Glutamatergic neuron (in vitro differentiated cells): ENCODE results near the gene GET4. TPM values are rescaled to one million over a fixed set of nuclear protein-coding genes. Genes with fewer than 3 reads are reported as not detected.
"Not testable (repeated sequence)": the region's sequence is repeated elsewhere in the genome, so short reads cannot be mapped to it uniquely, and the experiment has no call there.

Experiments used
- DNase-seq: peaks from one replicate; pipeline ENCODE4 v3.0.0; 2022
- H3K27ac Mint-ChIP-seq: one replicate; pipeline ENCODE4 v1.8.0; 2020; ENCODE audit warnings: mild to moderate bottlenecking, mixed read lengths, inconsistent platforms; ENCODE audit not compliant: unreplicated experiment
- H3K27me3 Mint-ChIP-seq: one replicate; pipeline ENCODE4 v1.8.0; 2020; ENCODE audit warnings: mild to moderate bottlenecking, moderate library complexity, mixed read lengths, inconsistent platforms; ENCODE audit not compliant: unreplicated experiment
- H3K36me3 Mint-ChIP-seq: one replicate; pipeline ENCODE4 v1.8.0; 2020; ENCODE audit warnings: mild to moderate bottlenecking, mixed read lengths, inconsistent platforms; ENCODE audit not compliant: unreplicated experiment
- H3K4me1 Mint-ChIP-seq: one replicate; pipeline ENCODE4 v1.8.0; 2020; ENCODE audit warnings: mild to moderate bottlenecking, low read depth, mixed read lengths, inconsistent platforms; ENCODE audit not compliant: unreplicated experiment
- H3K4me3 Mint-ChIP-seq: one replicate; pipeline ENCODE4 v1.8.0; 2020; ENCODE audit warnings: mild to moderate bottlenecking, mixed read lengths, inconsistent platforms; ENCODE audit not compliant: unreplicated experiment
- H3K9me3 Mint-ChIP-seq: one replicate; pipeline ENCODE4 v1.8.0; 2020; ENCODE audit warnings: mild to moderate bottlenecking, moderate library complexity, mixed read lengths, inconsistent platforms; ENCODE audit not compliant: unreplicated experiment
- total RNA-seq: library from RNA; stranded (reverse); fragmentation: NEBNext Ultra II Directional; extraction: Animal tissue kit (Norgen Biotek cat#: 25700); gene quantifications from one replicate; pipeline ENCODE4 v1.2.1, GENCODE V29; 2021; ENCODE audit not compliant: unreplicated experiment
- TF ChIP-seq, protein P1 (sequence below): fragments of 200-600 bp; sonication (generic); IDR thresholded peaks from one replicate; pipeline ENCODE4 v1.5.0; 2021; ENCODE audit not compliant: partially characterized antibody, unreplicated experiment

The GET4 gene
- total RNA-seq, 1 donor from 2014 or later, result 70.2 TPM

GRCh38 chr7:845091-845490 lies 31.3 kb upstream of the GET4 start:
- peak overlapping the region; percentile 54 for H3K27ac Mint-ChIP-seq
- no peak for DNase-seq
- peaks cover 23% of the 10 kb centered on the region for H3K4me1 Mint-ChIP-seq
- peaks cover 17% of the 10 kb centered on the region for H3K9me3 Mint-ChIP-seq
- no peak overlapping the region for H3K4me3 Mint-ChIP-seq
- H3K27me3 Mint-ChIP-seq, result peaks cover 16% of the 10 kb centered on the region
- peaks cover 18% of the 10 kb centered on the region for H3K36me3 Mint-ChIP-seq
- TF ChIP-seq, protein P1, sequence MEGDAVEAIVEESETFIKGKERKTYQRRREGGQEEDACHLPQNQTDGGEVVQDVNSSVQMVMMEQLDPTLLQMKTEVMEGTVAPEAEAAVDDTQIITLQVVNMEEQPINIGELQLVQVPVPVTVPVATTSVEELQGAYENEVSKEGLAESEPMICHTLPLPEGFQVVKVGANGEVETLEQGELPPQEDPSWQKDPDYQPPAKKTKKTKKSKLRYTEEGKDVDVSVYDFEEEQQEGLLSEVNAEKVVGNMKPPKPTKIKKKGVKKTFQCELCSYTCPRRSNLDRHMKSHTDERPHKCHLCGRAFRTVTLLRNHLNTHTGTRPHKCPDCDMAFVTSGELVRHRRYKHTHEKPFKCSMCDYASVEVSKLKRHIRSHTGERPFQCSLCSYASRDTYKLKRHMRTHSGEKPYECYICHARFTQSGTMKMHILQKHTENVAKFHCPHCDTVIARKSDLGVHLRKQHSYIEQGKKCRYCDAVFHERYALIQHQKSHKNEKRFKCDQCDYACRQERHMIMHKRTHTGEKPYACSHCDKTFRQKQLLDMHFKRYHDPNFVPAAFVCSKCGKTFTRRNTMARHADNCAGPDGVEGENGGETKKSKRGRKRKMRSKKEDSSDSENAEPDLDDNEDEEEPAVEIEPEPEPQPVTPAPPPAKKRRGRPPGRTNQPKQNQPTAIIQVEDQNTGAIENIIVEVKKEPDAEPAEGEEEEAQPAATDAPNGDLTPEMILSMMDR, result no peak

DNA sequence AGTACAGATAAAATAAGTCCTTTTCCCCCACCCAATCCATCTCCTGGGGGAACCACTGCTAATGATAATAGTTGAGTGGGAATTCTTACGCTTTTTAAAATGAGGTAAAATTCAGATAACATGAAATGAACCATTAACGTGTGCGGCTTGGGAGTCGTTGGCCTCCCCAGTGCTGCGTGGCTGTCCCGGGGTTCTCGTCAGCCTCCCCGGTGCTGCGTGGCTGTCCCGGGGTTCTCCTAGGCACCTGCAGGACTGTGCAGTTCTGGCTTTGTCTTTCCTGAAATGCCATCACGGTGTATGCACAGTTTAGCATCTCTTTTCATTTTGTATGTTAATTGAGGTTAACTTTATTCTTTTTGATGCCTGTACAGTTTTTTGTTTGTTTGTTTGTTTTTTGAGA lies 30.6 kb upstream of the GET4 start:
- TF ChIP-seq, protein P1, result no peak
- no peak for DNase-seq
- peaks cover 19% of the 10 kb centered on the region for H3K36me3 Mint-ChIP-seq
- H3K9me3 Mint-ChIP-seq, result peaks cover 17% of the 10 kb centered on the region
- no peak overlapping the region for H3K4me3 Mint-ChIP-seq
- peaks cover 16% of the 10 kb centered on the region for H3K27me3 Mint-ChIP-seq
- peaks cover 23% of the 10 kb centered on the region for H3K4me1 Mint-ChIP-seq
- peak overlapping the region; percentile 54 for H3K27ac Mint-ChIP-seq

GRCh38 chr7:846958-847650 lies 29.2 kb upstream of the GET4 start:
- H3K27ac Mint-ChIP-seq, H3K4me3 Mint-ChIP-seq, DNase-seq: not testable (repeated sequence)
- peaks cover 19% of the 10 kb centered on the region for H3K36me3 Mint-ChIP-seq
- H3K9me3 Mint-ChIP-seq, result peaks cover 18% of the 10 kb centered on the region
- peaks cover 16% of the 10 kb centered on the region for H3K27me3 Mint-ChIP-seq
- peaks cover 19% of the 10 kb centered on the region for H3K4me1 Mint-ChIP-seq

- Mint-ChIP-seq H3K27me3 (peaks cover 16% of the 10 kb centered on the region), H3K36me3 (peaks cover 17% of the 10 kb centered on the region), H3K9me3 (peaks cover 19% of the 10 kb centered on the region), H3K4me1 (peaks cover 14% of the 10 kb centered on the region)
- not testable (repeated sequence) for DNase-seq, H3K27ac Mint-ChIP-seq, H3K4me3 Mint-ChIP-seq
Measured at GRCh38 chr7:847728-848127, 28.6 kb upstream of the GET4 start.

DNA sequence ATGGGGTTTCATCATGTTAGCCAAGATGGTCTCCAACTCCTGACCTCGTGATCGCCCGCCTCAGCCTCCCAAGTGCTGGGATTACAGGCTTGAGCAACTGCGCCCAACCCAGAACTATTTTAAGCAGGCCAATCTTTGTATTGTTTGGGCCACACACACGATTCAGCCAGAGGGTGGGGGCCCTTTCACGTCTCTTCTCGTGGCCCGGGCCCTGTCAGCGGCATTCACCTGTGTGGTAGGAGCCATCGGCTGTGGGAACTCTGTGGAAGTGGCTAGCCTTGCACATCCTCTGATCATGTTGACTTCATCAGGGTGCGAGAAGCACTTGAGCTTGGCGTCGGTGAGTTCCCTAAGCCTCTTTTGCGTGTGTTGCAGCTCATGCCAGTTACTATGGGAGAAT lies 27.2 kb upstream of the GET4 start:
- H3K4me1 Mint-ChIP-seq, result peaks cover 11% of the 10 kb centered on the region
- peaks cover 14% of the 10 kb centered on the region for H3K27me3 Mint-ChIP-seq
- no peak overlapping the region for H3K4me3 Mint-ChIP-seq
- peaks cover 14% of the 10 kb centered on the region for H3K36me3 Mint-ChIP-seq
- peak overlapping the region; percentile 65 for H3K27ac Mint-ChIP-seq
- TF ChIP-seq, protein P1, result no peak
- H3K9me3 Mint-ChIP-seq, result peaks cover 22% of the 10 kb centered on the region
- DNase-seq, result no peak

GRCh38 chr7:849781-850180 lies 26.6 kb upstream of the GET4 start:
- Mint-ChIP-seq H3K27ac (peak overlapping the region; percentile 65), H3K9me3 (peaks cover 25% of the 10 kb centered on the region), H3K4me3 (no peak overlapping the region), H3K27me3 (peaks cover 17% of the 10 kb centered on the region), H3K4me1 (peaks cover 11% of the 10 kb centered on the region), H3K36me3 (peaks cover 14% of the 10 kb centered on the region)
- no peak for DNase-seq
- TF ChIP-seq, protein P1, result no peak
